Stimulated activated CD8-positive, alpha-beta memory T cell treated with anti-CD3 and anti-CD28 coated beads, Interleukin-7, amount 100 ng/mL, for 4 hours (primary cell): ENCODE results near the gene PRMT3.
"Not testable (repeated sequence)": the region's sequence is repeated elsewhere in the genome, so short reads cannot be mapped to it uniquely, and the experiment has no call there.

Source experiments
- DNase-seq, 2 donors: peaks; one replicate each; pipeline ENCODE4 v3.0.0-alpha.2; 2020; ENCODE audit warnings: low read depth in 2 of 2

PRMT3 gene

DNA sequence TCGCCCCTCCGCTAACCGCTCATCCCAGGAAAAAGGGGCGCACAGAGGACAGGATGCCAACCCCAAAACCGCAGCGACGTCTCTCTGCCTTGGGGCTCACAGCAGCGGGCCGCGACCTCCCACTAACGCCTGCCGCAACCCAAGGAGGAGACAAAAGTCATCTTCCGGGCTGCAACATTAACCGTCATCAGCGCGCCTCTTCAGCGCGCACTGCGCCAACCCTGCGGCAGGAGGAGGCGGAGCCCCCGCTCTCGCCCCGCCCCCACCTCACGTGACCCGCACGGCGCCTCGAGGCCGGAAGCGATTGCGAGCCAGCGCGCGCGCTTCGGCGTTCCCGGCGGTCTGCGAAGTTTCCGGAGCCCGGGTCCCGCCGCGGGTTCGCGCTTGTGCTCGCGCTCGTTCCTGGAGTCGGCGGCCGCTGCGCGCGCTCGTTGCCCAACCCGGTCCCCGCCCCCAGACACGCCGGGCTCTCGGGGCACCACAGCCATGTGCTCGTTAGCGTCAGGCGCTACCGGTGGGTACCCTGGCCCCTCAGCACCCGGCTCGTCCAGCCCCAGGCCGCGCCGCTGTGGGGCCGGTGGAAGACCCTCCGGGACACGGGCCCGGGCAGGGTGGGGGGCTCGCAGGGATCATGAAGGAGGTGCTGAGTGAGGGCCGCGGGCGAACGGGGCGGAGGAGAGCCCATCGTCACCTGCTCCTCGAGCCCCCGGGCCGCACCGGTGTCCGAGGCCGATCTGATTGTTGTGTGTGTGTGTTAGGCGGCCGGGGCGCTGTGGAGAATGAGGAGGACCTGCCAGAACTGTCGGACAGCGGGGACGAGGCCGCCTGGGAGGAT is at the start of gene PRMT3:
Gene PRMT3 (plus strand): TSS at position 456 of the 835 bp plus-strand sequence. CDS start 31 bp downstream, at position 487.
- peak; percentile 93 to 98 for DNase-seq

DNA sequence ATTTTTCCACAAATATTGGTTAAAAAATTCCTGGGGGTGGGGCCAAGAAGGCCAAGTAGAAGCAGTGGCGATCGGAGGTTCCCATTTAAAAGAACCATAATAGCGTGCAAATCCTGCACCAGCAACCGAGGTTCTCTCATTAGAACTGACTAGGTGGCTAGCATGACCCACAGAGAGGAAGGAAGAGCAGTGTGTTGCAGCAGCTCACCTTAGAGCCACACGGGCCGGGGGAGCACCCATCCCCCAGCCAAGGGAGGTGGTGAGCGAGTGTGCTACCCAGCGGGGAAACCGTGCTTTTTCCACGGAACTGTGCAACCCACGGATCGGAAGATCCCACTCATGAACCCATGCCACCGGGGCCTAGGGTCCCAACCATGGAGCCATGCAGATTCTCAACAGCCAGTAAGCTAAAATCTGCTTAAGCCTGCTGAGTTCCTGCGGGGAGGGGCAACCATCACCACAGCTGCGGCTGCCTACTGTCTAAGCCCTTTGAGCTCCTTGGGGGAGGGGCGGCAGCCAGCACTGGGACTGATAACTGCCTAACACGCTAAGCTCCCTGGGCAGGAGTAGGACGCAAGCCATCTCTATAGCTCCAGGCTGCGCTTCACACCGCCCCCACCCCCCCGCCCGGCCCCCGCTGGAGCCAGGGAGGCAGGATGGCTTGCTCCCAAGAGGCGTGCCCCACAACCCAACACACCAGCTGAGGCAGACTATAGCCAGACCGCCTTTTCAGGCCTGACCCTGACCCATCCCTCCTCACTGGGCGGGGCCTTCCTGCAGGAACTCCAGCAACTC is 45.0 kb upstream of the PRMT3 start:
- DNase-seq, result no peak

DNA sequence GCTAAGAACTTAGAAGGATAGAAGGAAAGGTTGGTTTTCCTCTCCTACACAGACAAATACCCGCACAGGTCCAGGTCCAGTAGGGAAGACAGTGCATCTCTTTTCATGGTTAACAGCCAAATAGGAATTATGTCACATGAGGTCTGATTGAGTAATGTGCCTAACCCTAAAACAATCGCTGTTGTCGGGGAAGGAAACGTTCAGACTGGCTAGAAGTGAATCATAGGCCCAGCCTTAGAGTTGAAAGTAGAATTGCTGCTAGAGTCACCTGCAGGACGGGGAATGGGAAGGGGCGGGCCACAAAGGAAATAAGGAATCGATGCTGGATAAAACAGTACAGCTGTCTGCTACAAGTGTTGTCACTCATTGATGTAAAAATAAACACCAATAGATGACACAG is 36.4 kb upstream of the PRMT3 start:
- DNase-seq, result no peak

DNA sequence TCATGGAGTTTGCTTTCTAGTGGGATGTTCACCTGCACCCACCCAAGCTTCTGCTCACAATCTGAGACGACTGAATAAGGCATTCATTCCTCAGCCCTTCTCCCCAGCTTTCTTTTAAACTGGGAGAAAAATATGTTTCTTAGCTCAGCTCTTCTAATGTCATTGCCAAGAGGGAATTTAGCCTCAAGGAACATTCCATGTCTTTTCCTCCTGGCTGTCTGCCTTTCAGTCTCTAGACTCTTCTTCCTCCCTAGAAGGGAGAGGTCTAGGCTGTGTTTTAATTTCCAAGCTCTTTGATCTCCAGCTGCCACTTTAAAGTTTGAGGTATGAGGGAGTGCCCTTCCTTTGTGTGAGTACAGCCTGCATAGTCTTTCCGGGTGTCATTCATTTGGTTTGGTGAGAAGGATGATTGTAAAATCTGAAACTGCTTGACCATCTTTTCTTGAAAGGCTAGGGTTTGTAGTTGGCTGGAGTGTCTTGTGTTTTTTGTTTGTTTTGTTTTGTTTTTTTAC is 35.7 kb upstream of the PRMT3 start:
- DNase-seq, result no peak

DNA sequence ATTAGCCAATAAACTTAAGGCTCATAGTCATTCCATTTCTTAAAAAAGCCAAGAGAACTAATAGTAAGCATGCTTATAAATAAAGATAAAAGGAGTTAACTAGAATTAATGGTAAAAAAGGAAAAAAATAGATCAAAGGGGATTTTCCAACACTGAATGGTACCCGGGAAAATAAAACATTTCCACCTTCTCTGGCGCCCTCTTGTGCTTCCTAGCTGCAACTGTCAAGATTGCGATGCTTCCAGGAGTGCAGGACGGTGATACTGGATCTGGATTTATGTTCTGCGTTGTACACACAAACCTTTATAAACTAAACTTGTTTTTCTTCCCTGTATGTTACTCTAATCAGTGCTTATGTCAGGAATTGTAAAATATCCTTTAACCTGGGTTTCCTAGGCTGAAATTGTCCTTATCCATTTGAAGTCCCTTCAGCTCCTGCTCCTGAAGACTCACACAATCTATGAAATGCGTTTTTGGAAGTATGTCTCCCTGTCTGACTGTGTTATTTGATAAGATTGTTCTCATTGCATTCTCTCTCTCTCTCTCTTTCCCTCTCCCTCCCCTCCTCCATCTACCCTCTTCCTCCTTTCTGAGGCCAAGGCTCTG is 33.6 kb upstream of the PRMT3 start:
- no peak for DNase-seq

DNA sequence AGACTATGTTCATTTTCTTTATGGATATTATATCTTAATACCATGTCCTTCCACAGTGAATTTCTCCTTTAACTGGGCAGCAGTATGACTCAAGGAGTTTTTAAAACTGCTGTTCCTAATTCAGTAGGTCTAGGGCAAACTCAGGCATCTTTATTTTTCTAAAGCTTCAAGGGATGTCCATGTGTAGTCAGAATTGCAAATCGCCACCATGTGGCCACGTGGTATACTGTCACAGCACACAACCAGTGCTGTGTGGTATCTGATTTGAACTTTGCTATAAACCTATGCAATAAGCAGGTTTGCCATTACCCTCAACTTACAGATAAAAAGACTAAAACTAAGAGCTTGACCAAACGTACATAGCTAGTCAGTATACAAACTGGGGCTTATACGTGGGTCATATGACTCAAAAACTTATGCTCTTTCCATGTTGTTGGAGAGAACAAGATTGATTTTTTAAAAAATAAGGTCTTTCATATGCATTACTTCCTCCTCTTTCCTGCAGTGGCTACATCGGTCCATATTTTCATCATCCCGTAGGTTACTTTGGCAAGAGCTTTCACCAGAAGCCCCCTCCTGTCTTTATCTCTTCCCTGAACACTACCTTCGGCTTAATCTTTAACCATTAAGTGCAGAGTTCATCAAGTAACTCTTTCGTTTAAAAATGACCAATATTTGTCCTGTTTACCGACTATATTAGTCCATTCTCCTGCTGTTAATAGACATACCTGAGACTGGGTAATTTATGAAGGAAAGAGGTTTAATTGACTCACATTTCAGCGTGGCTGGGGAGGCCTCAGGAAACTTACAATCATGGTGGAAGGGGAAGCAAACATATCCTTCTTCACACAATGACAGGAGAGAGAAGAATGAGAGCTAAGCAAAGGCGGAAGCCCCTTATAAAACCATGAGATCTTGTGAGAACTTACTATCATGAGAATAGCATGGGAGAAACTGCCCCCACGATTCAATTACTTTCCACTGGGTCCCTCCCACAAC is 32.0 kb upstream of the PRMT3 start:
- no peak for DNase-seq

DNA sequence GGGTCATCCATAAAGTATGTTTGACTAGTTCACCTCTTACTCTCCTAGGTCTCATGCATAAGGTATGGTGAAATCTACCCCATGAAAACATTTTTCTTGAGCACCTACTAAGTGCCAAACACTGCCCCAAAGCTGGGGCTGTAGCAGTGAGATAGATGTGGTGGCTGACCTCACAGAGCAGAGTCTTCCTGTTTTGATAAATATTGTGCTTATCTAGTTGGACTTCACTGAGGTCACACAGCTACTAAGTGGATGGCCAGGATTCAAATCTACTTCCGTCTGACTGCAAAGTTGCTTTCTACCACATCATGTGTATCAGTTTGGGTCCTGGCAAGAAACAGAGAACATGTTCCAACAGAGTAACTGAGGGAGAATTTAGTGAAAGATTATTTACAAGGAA is 30.4 kb upstream of the PRMT3 start:
- DNase-seq, result no peak

DNA sequence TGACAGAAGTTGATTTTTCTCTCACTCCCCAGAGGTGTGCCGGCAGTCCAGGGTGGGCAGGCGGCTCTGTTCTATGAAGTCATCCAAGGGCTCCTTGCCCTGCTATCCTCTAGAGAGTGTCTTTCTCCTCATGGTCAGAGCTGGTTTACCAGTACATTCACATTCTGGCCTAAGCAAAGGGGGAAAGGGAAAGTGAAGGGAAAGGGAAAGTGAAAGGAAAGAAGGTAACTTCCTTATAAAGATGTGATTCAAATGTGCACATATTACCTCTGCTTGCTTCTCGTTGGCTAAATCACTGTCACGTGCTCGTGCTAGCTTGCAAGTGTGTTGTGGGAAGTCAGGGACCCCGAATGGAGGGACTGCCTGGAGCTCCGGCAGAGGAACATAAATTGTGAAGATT is 26.9 kb upstream of the PRMT3 start:
- peak in 1 of 2 donors; percentile 17 for DNase-seq

DNA sequence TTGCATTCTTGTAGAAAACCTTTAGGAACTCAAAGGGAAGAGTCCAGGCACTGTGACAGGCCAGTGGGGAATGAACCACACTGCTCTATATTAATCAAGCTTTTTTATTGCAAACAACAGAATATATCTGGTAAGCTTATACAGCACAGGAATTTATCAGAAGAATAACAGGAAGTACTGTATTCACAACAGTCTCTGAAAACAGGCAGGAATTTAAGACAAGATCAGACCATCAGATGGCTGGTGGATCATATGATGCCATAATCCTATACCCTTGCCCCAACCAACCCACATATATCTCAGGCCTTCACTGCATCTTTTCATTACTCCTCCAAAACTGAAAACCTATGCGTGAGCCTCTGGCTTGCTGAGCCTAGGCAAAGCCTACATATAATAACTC is 25.0 kb upstream of the PRMT3 start:
- no peak for DNase-seq

DNA sequence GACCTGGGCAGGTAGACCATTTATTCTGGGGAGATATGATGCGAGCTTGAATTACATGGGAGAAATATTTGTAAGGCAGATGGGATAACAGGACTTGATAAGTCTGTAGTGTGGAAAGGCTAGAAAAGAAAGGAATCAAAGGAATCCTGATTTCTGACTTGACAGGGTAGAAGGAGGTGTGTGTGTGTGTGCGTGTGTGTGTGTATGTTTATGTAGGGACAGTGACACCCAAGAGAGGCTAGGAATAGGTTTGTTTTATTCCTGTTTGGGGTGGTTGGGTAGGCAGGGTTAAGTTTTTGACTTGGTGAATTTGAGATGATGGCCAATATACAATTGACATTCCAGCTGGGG is 24.4 kb upstream of the PRMT3 start:
- no peak for DNase-seq

DNA sequence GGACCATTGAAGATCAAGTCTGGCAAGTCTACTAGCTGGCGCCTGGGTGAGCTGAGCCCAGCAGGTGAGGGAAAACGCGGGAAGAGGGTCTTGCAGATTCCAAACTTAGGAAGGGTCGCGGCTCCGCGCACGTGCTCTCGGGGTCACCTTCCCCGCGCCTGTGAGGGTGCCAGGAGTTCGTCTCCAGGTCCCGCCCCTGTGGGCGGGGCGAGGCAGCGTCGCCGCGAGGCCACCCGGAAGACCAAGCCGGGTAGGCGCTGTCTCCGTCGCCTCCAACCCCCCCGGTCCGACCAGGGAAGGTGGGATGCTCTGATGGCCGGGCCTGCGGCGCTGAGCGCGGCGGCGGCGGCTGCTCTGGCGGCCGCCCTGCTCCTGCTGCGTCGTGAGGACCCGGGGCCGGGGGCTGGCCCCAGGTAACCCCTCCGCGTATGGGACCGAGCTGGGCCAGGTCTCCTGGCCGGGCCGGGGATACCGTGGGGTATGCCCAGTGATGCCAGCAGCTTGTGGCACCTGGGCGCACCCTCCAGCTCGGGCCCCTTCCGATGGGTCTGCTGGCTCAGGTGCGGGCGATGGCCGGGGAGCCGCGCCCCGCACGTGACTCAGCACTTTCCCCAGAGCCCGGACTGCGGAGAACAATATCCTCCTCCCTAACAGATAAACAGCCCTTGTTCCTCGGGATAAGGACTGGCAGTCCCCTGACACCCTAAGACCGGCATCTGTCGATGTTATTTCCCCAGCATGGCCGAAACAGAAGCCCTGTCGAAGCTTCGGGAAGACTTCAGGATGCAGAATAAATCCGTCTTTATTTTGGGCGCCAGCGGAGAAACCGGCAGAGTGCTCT is 23.8 kb upstream of the PRMT3 start, which contains the start of gene HTATIP2:
Gene HTATIP2 (plus strand): TSS at position 215 of the 841 bp plus-strand sequence. CDS start 524 bp downstream, at position 739.
- DNase-seq, result peak; percentile 48 to 76

DNA sequence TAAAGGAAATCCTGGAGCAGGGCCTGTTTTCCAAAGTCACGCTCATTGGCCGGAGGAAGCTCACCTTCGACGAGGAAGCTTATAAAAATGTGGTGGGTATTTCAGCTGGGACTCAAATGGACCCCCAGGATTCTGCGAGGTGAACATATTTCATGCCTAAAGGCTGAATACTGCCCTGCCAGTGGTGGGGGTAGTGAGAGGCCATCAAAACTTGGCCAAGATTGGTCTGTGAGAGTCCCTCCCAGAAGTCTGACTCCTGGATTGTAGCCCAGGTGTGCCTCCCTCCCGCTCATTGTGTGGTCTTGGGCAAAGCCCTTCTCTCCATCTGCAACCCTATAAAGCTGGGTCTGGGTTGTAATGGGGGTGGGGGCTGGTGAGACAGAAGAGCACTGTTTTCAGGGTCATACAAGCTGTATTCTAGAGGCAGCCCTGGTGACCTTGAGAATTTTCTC is 23.1 kb upstream of the PRMT3 start:
- no peak for DNase-seq

DNA sequence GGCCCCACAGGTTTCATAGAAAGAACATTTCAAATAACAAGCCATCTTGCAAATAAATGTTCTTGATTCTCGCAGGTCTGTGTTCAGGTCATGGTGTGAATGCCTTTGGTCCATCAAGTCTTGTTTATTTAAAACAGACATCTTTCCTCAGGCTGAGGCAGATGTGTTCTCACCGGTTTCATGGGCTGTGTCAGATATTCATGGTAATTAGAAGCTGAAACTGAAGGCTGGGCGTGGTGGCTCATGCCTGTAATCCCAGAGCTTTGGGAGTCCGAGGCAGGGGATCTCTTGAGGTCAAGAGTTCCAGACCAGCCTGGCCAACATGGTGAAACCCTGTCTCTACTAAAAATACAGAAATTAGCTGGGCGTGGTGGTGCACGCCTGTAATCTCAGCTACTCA is 22.1 kb upstream of the PRMT3 start:
- DNase-seq, result not testable (repeated sequence)

DNA sequence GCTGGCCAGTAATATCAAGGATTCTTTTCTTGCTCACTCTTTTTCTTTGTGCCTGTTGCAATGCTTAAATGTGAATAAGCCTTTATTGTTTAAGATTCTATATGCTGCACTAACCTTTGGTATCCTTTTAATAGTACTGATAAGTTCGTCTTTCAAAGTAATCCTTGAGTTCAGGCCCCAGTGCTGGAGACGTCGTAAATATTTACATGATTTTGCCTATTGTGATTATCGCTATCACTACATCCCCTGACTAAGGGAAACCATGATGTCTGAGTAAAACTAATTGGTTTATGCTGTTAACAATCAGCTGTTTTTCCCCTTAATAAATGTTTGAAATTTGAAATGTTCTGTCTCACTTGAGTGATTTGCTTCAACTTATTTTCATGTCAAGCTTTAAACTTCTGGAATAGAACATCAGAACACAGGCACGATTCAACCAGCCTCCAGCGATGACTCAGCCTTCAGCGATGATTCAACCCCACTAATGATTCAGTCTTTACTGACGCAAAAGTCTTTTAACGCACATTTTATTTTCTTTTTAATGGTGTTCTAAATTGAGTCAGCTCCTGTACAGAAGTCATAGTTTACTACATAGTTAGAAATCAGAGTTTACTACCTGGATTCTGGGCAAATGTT is 20.1 kb upstream of the PRMT3 start:
- DNase-seq, result peak; percentile 46 to 52

DNA sequence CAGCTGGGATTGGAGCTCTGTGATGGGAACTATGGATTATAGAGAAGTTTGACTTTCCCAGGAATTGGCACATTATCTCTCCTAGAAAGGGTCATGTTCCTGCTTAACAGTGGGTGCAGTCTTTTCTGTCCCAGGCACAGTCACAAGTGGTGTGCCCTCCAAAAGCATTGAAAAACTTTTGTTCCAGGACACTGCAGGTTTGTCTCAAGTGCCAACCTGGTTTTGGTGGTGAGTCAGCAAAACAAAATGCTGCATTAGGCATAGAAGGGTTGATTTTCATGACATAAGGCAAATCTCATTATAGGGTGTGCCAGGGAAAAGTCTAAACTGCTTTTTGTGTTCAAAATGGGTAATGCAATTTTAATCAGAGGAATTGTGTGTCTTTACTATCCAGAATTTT is 19.1 kb upstream of the PRMT3 start:
- DNase-seq, result no peak

DNA sequence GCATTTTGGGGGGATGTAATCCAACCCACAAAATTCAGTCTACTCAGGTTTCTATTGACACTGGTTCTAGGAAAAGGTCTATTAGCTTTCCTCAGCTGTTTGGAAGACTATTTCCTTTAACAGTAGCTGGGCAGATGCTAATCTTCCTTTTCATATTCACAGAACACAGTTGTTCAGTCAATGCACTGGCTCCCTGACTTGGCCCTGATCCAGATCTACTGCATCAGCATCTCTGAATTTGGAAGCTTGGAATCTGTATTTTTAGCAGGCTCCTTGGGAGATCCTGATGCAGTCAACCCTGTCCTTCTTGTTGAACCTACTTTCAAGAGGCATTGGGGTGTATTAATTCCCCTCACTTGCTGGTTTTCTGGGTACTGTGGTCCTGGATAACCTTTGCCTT is 17.7 kb upstream of the PRMT3 start:
- no peak for DNase-seq

DNA sequence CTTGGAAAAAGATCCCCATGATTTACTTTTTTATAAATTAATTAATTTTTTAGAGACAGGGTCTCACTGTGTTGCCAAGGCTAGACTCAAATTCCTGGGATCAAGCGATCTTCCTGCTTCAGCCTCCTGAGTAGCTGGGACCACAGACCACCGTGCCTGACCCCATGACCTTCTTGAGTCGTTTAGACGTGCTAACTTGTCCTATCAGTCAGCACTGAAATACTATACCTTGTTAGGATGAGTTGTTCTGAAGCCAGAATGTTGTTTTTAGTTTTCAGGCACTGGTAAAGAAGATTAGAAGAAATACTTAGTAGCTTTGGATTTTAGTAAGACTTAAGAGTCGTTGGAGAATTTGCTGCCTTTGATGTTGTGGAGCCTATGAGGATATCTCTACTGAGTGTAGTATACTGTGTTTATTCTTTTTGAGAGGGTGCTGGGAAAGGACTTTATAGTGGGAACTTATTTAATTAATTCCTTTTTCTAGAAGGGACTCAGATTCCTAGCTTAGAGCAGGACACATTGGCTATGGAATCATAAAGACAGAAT is 15.4 kb upstream of the PRMT3 start:
- no peak for DNase-seq

DNA sequence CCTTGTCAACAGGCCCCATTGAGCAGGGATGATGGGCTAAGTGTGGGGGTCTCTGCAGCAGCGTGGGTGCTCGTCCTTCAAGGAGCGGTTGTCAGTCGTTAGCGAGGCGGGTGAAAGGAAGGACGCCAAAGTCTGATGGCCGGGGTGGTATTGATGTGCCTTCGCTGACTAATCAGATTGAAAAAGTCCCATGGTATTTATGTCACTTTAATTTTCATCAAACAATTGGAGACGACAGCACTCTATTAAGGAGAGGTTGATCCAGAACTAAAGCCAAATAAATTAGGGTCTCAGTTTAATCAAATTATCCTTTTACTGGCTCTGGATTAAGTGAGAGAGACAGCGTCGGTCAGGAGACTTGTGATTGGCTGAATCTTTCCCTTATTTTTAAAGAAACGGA is 14.4 kb upstream of the PRMT3 start:
- no peak for DNase-seq

DNA sequence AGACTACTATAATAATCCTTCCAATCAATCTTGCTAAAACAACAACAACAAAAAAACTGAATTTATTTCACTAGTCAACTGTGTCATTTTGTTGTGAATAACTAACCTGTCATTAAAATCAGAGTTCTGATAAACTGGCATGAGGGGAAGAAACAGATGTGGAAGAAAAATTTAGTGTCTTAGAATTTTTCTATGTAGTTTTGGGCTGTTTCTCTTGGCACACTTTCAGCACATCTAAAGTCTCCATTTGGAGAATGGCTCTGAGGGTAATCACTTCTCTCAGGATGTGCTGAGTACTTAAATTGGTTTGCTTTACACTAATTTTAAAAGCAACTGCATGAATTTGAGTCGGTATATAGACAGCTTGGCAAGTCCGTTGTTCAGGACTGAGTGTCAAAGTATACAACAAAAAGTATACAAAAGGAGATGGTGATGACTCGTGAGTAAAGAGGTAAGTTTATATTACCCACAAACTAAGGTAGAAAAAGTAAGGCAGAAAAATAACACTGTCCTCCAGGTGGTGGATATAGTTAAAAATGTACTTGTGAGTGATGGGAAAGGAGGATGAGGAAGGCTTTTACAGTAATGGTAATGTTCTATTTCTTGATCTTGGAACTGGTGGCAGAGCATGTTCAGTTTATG is 13.8 kb upstream of the PRMT3 start:
- DNase-seq, result no peak
